Peyer's patch (tissue), 4 donors: ENCODE data around the gene MAST4. TPM values are rescaled to one million over a fixed set of nuclear protein-coding genes. Genes with fewer than 3 reads are reported as not detected.

Source experiments
- DNase-seq, 3 donors: peaks; one replicate each; pipeline ENCODE4 v3.0.0-alpha.2; 2017 to 2019
- H3K27ac ChIP-seq, 4 donors: fragments of 200-600 bp; sonication (generic); one replicate each; pipeline ENCODE4 v1.5.1; 2016 to 2019
- H3K27me3 ChIP-seq, 2 donors: fragments of 200-600 bp; sonication (generic); one replicate each; pipeline ENCODE4 v1.5.1; 2019
- H3K36me3 ChIP-seq, 3 donors: fragments of 200-600 bp; sonication (generic); one replicate each; pipeline ENCODE4 v1.5.1; 2016 to 2019
- H3K4me1 ChIP-seq, 4 donors: fragments of 200-600 bp; sonication (generic); one replicate each; pipeline ENCODE4 v1.5.1; 2016 to 2019
- H3K4me3 ChIP-seq, 4 donors: fragments of 200-600 bp; sonication (generic); 1 replicate in 3 of 4; 2 replicates in 1 of 4; pipeline ENCODE4 v1.5.1; 2016 to 2019; ENCODE audit warnings: mild to moderate bottlenecking in 1 of 4
- H3K9me3 ChIP-seq, 4 donors: fragments of 200-600 bp; sonication (generic); one replicate each; pipeline ENCODE4 v1.5.1; 2016 to 2019; ENCODE audit warnings: mild to moderate bottlenecking in 1 of 4
- CTCF ChIP-seq, 6 experiments: fragments of 450-650 bp in 4 of 6; fragments of 200-600 bp in 2 of 6; sonication (generic) in 1 of 6; IDR thresholded peaks; one replicate each; pipeline ENCODE4 v1.5.1; 2017 to 2019; ENCODE audit warnings: antibody characterized with exemption in 6 of 6, mild to moderate bottlenecking in 3 of 6, moderate library complexity in 1 of 6
- POLR2A ChIP-seq, 2 donors: fragments of 450-650 bp; IDR thresholded peaks; one replicate each; pipeline ENCODE4 v1.5.1; 2017; ENCODE audit warnings: antibody characterized with exemption in 2 of 2, mild to moderate bottlenecking in 2 of 2, moderate library complexity in 2 of 2
- total RNA-seq, 4 donors: library from RNA; depleted of rRNA; stranded (reverse); fragments of >200 nt; gene quantifications; one replicate each; pipeline ENCODE4 v1.1.0, GENCODE V29; 2016

The MAST4 gene
- total RNA-seq, 4 donors from 2014 or later, result 20.2 to 23.1 (median 21.4) TPM

GRCh38 chr5:66892716-66893115 is 296.5 kb downstream of the MAST4 start:
- no peak for TF ChIP-seq CTCF (IDR thresholded peaks at IDR 0.05)
- no peak for TF ChIP-seq POLR2A (IDR thresholded peaks at IDR 0.05)
- Histone ChIP-seq H3K36me3 (no peaks in the 10 kb centered on the region), H3K27me3 (no peaks in the 10 kb centered on the region), H3K9me3 (no peaks in the 10 kb centered on the region), H3K4me1 (no peaks in the 10 kb centered on the region), H3K4me3 (no peak overlapping the region), H3K27ac (no peak overlapping the region)
- DNase-seq, result no peak

GRCh38 chr5:66894480-66895240 is 298.5 kb downstream of the MAST4 start:
- Histone ChIP-seq H3K27me3 (no peaks in the 10 kb centered on the region), H3K36me3 (no peaks in the 10 kb centered on the region), H3K9me3 (no peaks in the 10 kb centered on the region), H3K4me3 (no peak overlapping the region), H3K27ac (no peak overlapping the region), H3K4me1 (no peaks in the 10 kb centered on the region)
- no peak for DNase-seq
- no peak for TF ChIP-seq CTCF (IDR thresholded peaks at IDR 0.05)
- no peak for TF ChIP-seq POLR2A (IDR thresholded peaks at IDR 0.05)

- H3K4me1 ChIP-seq, result no peaks in the 10 kb centered on the region
- no peaks in the 10 kb centered on the region for H3K36me3 ChIP-seq
These were observed 300.0 kb downstream of the MAST4 start for GRCh38 chr5:66896171-66896570.

GRCh38 chr5:66897356-66897755 is 301.2 kb downstream of the MAST4 start:
- TF ChIP-seq POLR2A (IDR thresholded peaks at IDR 0.05) (no peak), CTCF (IDR thresholded peaks at IDR 0.05) (no peak)

More at GRCh38 chr5:66896171-66896570, 300.0 kb downstream of the MAST4 start:
- Histone ChIP-seq H3K9me3 (no peaks in the 10 kb centered on the region), H3K27me3 (no peaks in the 10 kb centered on the region), H3K27ac (no peak overlapping the region), H3K4me3 (no peak overlapping the region)
- DNase-seq, result no peak
- TF ChIP-seq CTCF (IDR thresholded peaks at IDR 0.05) (no peak), POLR2A (IDR thresholded peaks at IDR 0.05) (no peak)

GRCh38 chr5:66898241-66898995 is 302.2 kb downstream of the MAST4 start:
- DNase-seq, result no peak
- Histone ChIP-seq H3K36me3 (no peaks in the 10 kb centered on the region), H3K9me3 (no peaks in the 10 kb centered on the region), H3K27ac (no peak overlapping the region), H3K27me3 (no peaks in the 10 kb centered on the region), H3K4me1 (no peaks in the 10 kb centered on the region), H3K4me3 (no peak overlapping the region)
- TF ChIP-seq POLR2A (IDR thresholded peaks at IDR 0.05), result no peak
- no peak for TF ChIP-seq CTCF (IDR thresholded peaks at IDR 0.05)

More at GRCh38 chr5:66897356-66897755, 301.2 kb downstream of the MAST4 start:
- no peaks in the 10 kb centered on the region for H3K27me3 ChIP-seq
- H3K9me3 ChIP-seq, result no peaks in the 10 kb centered on the region
- H3K36me3 ChIP-seq, result no peaks in the 10 kb centered on the region
- H3K4me1 ChIP-seq, result no peaks in the 10 kb centered on the region
- DNase-seq, result no peak
- H3K4me3 ChIP-seq, result no peak overlapping the region
- no peak overlapping the region for H3K27ac ChIP-seq
